ENCODE results near the gene WDR44. TPM values are rescaled to one million over a fixed set of nuclear protein-coding genes. Genes with fewer than 3 reads are reported as not detected.

The WDR44 gene
- total and polyA plus RNA-seq, 12 donors = 2.2 to 25.9 (median 13.8) TPM

- H3K27me3 ChIP-seq = no peaks in the 10 kb centered on the region
- no peaks in the 10 kb centered on the region for H3K9me3 ChIP-seq (replicated peaks in 1 of 3)
- intact Hi-C loops (cut with DNase I) = no loop called here
- 54 to 81% (median 74%) methylated on average over 1 to 4 of the region's 4 CpGs for WGBS, 4 donors
- no peak overlapping the region for H3K4me3 ChIP-seq
- DNase-seq = no peak
- H3K36me3 ChIP-seq (replicated peaks in 1 of 2) = no peaks in the 10 kb centered on the region
- TF ChIP-seq POLR2A (IDR thresholded peaks at IDR 0.05) (no peak), CTCF (IDR thresholded peaks at IDR 0.05) (no peak)
- H3K27ac ChIP-seq = no peak overlapping the region
- no peaks in the 10 kb centered on the region for H3K4me1 ChIP-seq (replicated peaks in 1 of 2)
Observed at GRCh38 chrX:118324588-118324987, 21.3 kb upstream of the WDR44 start.

GRCh38 chrX:118325453-118325852 is 20.5 kb upstream of the WDR44 start:
- intact Hi-C loops (cut with DNase I) = no loop called here
- Histone ChIP-seq H3K9me3 (replicated peaks in 1 of 3) (no peaks in the 10 kb centered on the region), H3K27ac (no peak overlapping the region), H3K4me1 (replicated peaks in 1 of 2) (no peaks in the 10 kb centered on the region), H3K4me3 (no peak overlapping the region), H3K36me3 (replicated peaks in 1 of 2) (no peaks in the 10 kb centered on the region), H3K27me3 (no peaks in the 10 kb centered on the region)
- WGBS, 4 donors = 19 to 45% (median 29%) methylated on average over 2 of the region's 2 CpGs
- DNase-seq = no peak
- TF ChIP-seq POLR2A (IDR thresholded peaks at IDR 0.05) (no peak), CTCF (IDR thresholded peaks at IDR 0.05) (peak in 4 of 6 experiments; percentile 13 to 42 (median 17))

GRCh38 chrX:118329175-118329574 is 16.7 kb upstream of the WDR44 start:
- Histone ChIP-seq H3K27ac (no peak overlapping the region), H3K36me3 (replicated peaks in 1 of 2) (no peaks in the 10 kb centered on the region), H3K27me3 (no peaks in the 10 kb centered on the region), H3K4me1 (replicated peaks in 1 of 2) (no peaks in the 10 kb centered on the region), H3K4me3 (no peak overlapping the region), H3K9me3 (replicated peaks in 1 of 3) (no peaks in the 10 kb centered on the region)
- intact Hi-C loops (cut with DNase I) = no loop called here
- TF ChIP-seq POLR2A (IDR thresholded peaks at IDR 0.05) = no peak
- no peak for TF ChIP-seq CTCF (IDR thresholded peaks at IDR 0.05)
- DNase-seq = no peak
- WGBS, 4 donors = 42 to 60% (median 51%) methylated on average over 3 of the region's 3 CpGs

- WGBS, 4 donors = 41 to 83% (median 74%) methylated on average over 2 of the region's 2 CpGs
- TF ChIP-seq CTCF (IDR thresholded peaks at IDR 0.05) = no peak
- TF ChIP-seq POLR2A (IDR thresholded peaks at IDR 0.05) = no peak
- Histone ChIP-seq H3K27me3 (peaks cover 3% of the 10 kb centered on the region), H3K36me3 (replicated peaks in 1 of 2) (no peaks in the 10 kb centered on the region), H3K9me3 (replicated peaks in 1 of 3) (no peaks in the 10 kb centered on the region), H3K4me1 (replicated peaks in 1 of 2) (no peaks in the 10 kb centered on the region), H3K4me3 (no peak overlapping the region), H3K27ac (no peak overlapping the region)
- no peak for DNase-seq
- intact Hi-C loops (cut with DNase I) = no loop called here
Observed at GRCh38 chrX:118337687-118338086, 8.2 kb upstream of the WDR44 start.

All from adrenal gland (tissue), 12 donors.